Stimulated activated CD8-positive, alpha-beta memory T cell treated with anti-CD3 and anti-CD28 coated beads, Interleukin-7, amount 100 ng/mL, for 1 hour (primary cell): Measurements from ENCODE around the gene ADRA2B.
"Not testable (repeated sequence)": the region's sequence is repeated elsewhere in the genome, so short reads cannot be mapped to it uniquely, and the experiment has no call there.

Experiments
- DNase-seq, 2 donors: peaks; one replicate each; pipeline ENCODE4 v3.0.0-alpha.2; 2020; ENCODE audit warnings: low read depth in 2 of 2

Gene ADRA2B

DNA sequence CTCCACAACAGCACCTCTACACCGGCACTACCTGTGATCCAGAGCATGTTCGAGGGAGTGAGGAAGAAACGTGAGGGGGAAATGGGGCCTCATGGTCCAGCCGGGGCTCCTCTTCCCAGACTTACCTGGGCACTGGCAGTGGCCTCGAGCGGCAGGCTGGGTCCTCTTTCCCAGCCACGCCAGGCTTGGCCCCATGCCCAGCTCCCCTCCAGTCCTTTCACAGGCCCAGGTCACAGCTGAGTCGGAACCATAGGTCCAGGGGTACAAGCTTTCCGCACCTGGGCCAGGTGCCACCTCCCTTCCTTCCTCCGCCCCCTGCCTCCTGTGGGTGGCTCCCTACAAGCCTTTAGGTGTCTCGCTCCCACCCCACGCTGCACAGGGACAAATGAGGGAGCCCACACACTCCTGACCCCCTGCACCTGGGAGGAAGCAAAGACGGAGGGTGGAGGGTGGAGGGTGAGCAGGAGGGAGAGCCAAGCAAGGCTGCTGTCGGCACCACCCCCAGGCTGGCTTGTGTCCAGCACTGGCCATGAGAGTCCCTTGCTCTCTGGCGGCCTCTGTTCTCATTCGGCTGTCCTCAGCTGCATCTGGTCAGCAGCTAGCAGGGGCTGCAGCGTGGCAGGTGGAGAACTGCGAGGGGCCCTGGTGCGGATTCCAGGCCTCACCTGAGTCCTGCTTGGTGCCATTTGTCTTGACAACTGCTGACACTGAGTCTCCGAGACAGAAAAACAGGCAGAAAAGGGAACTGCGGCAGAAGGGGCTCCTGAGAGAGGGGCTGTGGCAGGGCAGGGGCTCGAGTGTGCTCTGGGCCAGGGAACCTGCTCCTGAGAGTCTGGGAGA is 26.8 kb downstream of the ADRA2B start:
- no peak for DNase-seq

DNA sequence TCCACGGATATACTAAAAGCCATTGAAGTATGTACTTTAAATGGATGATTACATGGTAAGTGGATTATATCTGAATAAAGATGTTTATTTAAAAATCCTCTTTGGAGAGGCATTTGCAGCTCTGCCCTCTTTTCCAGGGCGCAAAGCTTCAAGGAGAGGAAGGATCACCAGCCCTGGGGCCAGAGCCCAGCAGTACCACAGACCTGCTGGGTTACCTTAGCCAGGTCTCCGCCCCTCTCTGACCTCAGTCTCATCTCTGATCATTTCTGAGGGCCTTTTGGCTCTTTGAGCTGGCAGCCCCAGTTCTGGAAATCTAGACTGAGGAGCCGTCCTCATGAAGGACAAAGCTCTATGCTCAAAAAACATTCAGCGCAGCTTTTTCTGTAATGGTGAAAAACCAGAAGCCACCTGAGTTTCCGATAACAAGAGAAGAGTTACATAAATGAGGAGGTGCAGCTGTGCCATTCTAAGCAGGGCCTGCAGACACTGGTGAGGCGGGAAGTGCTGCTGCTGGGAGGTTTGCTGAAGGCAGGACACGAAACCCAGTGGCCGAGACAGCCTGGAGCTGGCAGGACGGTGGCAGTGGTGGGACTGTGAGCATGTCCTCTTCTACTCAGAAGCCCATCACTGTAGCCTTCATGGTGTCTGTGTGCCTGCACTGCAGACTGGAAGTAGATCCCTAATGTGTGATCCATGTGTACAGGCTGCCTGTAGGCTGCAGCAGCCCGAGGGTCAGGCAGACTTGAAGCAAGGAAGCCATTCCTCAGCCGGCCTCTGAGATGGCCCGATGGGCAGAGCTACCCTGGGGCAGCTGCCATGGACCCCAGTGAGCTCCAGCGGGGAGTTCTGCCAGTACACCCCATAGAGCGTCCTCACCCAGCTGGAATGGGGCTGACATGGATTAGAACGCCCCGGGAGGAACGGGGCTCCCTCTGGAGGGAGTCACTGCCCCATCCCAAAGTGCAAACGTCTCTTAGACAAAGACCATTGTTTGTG is 27.7 kb downstream of the ADRA2B start:
- DNase-seq, result no peak

DNA sequence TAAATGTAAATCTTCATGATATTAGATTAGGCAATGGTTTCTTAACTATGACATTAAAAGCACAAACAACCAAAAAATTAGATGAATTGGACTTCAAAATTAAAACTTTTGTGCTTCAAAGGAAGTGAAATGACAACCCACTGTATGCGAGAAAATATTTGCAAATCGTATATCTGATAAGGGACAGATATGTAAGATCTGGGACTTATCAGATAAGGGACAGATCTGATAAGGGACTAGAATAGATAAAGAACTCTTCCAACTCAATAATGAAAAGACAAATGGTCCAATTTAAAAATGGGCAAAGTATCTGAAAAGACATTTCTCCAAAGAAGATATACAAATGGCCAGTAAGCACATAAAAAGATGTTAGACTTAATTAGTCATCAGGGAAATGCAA is 29.2 kb downstream of the ADRA2B start:
- DNase-seq, result no peak

DNA sequence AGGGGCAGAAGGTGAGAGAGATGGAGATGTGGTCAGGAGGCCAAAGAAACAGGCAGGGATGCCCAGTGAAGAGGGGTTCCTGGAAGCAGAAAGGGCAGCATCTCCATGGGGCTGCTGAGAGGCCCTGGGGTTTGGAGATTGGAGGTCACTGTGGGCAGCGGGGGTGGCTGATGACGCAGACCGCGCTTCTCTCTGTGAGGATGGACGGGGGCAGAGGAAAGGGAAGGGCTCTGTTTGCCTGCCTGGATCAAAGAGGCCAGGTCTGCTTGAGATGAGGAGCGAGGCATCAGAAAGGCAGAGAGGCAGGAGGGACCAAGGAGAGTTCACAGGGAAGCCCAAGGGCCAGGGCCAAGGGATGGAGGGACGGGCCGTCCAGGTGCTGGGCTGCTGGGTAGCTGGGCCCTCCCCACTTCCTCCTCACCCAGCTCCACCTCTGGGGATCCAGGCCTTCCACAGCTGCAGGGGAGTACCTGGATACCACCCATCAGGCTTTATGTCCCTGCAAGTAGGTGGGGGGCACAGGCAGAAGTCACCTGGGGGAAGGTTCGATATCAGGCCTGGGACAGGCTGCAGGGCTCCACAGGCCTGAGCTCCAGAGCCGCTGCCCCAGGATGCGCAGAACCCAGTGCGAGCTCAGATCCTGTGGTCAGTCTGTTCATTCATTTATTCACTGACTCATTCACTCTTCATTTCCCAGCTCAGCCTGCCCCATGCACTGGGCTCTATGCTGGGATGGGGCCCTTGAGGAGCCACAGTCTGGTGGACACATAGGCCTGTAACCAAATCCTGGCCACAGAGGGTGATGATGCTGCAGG is 30.6 kb downstream of the ADRA2B start:
- DNase-seq, result no peak

DNA sequence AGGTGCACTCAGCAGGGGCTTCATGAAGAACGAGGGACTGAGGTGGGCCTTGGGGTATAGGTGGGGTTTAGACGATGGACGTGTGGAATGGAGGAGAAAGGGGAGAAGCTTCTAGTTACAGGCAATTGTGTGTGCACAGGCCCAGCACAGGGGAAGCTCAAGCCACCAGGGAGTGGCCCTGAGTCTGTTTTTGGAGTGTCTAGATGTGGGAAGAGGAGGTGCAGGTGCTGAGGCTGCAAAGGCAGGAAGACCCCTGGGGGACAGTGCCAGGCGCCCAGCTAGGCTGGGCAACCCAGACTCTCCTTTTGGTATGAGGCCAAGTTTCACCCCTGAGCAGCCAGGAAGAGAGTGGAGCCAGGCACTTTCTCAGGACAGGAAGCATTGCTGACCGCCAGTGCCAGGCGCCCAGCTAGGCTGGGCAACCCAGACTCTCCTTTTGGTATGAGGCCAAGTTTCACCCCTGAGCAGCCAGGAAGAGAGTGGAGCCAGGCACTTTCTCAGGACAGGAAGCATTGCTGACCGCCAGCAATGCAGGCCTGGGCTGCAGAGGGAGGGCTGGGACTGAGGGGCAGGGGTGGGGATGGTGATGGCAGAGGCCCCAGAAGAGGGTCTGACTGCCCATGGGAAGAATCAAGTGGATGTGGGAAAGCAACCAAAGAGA is 31.4 kb downstream of the ADRA2B start:
- not testable (repeated sequence) for DNase-seq

DNA sequence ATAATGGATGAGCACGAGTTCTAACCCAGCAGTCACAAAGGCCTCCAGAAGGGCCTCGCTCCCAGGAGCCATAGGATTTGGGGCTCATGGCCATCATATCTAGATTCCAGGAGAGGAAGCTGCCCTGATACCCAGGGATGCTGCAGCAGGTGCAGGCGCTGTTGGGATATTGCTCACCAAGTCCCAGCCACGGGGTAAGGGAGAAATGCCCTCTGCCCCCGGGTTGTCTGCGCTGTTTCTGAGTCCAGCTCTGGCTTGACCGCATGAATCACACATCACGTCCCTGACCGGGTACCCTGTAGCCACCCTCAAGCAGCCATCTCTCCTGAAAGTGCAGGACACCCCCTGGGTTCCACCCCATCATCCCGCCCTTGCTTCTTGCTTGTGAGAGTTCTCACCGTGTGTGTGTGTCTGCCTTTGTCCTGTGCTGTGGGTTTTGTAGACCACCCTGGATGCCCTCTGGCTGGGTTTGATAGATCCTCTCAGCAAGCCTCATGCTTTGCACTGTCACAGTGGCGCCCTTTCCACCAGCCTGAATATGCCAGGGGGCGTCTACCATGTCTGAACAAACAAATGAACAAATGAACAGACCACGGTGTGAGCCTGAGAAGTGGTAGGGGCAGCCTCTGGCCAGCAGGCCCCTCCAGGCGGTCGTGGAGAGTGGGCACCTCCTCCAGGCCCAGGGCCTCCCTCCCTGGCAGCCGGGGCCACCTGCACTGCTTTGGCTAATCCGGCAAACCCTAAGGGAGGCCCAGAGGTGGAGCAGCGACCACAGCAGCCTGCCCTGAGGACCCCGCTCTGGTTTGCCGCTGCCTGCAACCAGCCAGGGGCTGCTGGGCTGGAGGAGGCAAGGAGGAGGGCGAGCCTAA is 32.1 kb downstream of the ADRA2B start:
- DNase-seq, result no peak

DNA sequence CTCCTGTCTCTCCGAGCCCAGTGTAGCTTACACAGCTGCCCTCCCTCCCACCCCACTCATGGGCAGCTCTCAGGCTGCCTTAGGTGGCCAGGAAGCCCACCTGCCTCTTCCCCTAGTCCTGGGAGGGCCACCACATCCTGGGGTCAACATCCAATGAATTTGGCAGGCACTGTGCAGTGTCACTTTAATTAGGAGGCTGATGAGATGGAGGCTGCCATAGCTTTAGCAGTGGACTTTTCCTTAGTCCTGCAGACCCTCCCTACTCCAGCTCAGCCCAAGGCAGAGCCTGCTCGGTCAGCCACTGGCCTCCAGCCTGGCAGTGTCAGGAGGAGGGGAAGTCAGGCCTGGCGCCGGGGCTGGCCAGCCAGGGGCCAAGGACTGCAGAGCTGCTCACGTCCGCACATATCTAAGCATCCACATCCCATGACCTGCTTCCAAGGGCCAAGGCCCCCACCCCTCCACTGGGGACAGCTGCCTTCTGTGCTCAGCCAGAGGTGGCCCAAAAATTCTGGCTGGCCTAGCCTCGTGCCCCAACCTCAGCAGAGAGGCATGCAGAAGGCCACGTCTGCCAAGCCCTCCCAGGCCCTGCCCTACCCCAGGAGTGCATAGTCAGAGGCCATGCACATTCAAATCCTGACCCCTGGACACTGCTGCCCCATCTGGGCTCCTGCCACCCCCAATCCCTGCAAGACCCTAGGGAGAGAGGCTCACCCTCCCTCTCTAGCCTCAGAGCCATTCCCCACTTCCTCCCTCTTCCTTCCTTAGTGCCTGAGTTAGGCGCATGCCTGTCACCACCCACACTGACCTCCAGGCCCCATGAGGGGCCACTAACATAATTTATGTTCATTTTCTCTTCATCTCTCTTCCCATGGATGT is 33.1 kb downstream of the ADRA2B start:
- no peak for DNase-seq

DNA sequence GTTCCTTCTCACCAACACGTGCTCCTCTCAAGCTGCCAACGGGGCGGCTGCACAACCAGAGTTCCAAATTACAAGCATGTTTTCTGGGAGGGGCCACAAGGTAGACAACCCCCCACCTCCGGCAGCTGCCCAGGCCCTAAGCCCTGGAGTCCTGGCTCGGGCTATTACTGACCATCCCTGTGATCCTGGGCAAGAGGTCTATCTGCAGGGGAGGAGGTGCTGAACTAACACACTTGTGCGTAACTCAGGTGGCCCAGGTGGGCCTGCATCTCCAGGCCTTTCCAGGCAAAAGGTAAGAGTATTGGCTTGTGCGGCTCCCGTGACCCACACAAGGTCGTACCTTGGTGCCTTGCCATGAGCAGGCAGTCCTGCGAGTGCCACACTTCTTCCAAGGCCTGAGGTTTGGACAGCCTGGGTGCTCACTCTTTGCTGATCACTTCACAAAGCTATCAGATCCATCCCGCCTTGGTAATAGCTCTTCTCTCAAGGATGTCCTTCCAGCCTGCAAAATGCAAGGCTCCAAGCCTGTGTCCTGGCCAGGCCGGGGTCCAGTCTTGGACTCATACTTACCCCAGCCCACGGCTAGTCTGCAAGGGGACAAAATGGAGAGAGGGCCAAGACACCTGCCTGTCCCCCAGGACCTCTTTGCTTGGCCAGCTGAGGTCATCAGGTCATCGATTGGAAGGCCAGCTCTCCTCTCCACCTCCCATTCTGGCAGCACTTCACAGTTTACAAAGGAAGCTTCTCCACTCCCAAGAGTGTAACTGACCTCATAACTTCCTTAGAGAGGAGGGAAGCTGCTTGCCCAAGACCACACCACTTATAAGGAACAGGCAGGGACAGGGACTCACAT is 33.9 kb downstream of the ADRA2B start:
- DNase-seq, result no peak

DNA sequence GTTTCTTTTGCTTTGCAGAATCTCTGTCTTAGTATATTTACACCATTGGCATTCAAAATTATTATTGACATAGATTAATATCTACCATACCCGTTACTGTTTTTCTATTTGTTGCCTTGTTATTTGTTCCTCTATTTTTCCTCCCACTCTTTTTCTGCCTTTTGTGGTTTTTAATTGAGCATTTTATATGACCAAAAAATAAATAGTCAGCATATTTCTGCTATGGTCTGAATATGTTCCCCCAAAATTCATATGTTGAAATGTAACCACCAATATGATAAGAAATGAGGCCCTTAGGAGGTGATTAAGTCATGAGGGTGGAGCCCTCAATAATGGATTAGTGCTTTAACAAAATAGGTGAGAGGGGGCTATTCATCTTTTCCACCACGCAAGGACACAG is 35.3 kb downstream of the ADRA2B start:
- no peak for DNase-seq

DNA sequence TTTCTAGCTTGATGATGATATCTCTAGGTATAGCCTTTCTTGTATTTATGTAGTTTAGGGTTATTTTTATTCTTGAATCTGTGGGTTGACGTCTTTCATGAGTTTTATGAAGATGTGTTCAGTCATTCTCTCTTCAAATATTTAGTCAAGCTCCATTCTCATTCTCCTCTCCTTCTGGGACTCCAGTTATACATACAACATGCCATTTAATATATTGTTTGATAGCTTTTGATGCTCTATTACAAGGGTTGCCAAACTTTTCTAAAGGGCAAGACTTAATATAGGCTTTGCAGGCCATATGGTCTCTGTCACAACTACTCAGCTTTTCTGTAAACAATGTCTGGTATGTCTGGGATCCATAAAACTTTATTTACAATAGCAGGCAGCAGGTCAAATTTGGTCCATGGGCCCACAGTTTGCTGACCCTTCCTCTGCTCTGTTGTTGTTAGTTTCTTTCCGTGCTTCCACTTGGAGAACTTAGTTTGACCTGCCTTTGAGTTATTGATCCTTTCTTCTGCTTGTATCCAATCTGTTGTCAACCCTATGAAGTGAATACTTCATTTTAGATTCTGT is 41.1 kb downstream of the ADRA2B start:
- DNase-seq, result no peak

DNA sequence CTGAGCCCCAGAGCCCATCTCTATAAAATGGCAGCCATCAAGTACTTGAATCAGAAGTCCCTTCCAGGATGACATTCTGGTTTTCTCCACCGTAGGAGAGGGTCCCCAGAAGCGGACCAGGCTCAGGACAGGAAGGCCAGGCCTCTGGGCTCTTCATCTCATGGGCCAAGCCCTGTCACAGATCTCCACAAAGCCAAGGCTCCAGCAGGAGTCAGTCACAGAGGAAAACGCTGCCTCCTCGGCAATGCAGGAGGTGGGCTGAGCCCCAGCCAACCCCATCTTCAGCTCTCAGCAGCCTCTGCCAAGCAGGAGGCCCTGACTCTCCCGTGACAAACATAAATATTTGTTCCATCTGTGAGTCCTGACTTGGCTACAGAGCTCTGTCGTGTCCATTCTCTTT is 42.2 kb downstream of the ADRA2B start:
- DNase-seq, result no peak

DNA sequence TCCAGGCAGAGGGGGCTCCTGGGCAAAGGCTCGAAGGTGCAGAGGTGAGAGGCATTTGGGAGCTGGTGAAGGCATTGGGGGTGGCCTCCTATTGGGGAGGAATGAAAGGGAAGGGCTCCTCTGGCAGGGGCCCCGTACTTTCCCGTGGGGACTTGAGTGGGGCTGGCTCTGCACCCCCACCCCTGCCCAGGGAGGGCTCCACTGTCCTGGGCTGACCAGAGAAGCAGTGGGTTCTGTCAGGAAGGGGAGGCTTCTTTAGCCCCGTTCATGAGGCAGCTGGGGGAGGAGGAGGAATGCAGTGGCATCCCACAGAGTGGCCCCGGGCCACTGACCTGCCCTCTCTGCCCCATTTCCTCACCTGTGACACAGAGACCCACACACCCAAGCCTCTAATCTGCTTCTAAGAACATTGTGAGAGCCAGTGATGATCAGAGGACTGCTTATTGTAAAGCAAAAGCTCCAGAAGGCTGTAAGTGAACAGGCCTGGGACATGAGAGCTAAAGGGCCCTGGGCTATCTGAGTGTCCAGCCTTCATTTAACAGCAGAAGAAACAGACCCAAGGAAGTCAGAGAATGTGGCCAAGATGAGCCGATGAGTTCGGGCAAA is 43.1 kb downstream of the ADRA2B start:
- no peak for DNase-seq

DNA sequence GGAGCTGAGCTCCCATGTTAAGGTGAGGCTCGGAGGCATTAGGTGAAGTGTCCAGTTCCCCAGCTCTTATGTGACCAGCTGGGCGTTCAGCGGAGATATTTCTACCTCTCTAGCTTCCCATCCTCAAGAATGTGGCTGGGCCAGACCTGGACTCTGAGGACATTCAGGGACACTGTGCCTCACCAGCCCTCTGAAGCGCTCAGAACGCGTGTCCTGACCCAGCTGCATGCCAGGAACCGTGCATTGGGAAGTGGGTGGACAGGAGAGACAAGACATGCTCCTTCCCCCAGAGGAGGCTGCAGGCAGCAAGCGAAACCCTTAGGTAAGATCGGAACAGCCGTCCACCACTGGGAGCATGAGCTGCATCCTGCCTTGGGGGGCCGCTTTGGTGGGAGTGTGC is 43.6 kb downstream of the ADRA2B start:
- DNase-seq, result no peak

DNA sequence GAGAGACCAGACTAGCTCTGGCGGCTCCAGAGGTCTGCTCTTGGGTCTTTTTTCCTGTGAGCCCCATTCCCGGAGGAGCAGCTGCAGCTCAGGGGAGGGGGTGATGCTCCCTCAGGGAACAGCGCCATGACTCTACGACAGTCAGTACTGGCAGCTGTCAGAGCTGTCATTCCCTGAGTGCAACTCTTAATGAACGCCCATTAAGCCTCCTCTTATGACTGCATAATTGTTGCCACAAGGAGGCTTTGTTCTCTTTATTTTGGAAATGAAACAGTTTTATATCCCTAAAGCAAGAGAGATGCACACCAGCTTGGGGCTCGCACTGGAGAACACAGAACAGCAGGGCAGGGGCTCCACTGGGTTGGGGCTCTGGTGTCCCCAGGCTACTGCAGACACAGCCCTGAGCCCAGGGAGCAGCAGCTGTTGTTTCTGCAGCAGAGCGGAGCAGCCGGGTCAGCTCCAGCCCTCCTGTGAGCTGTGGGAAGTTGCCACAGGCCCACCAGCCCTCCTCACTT is 44.3 kb downstream of the ADRA2B start:
- not testable (repeated sequence) for DNase-seq

DNA sequence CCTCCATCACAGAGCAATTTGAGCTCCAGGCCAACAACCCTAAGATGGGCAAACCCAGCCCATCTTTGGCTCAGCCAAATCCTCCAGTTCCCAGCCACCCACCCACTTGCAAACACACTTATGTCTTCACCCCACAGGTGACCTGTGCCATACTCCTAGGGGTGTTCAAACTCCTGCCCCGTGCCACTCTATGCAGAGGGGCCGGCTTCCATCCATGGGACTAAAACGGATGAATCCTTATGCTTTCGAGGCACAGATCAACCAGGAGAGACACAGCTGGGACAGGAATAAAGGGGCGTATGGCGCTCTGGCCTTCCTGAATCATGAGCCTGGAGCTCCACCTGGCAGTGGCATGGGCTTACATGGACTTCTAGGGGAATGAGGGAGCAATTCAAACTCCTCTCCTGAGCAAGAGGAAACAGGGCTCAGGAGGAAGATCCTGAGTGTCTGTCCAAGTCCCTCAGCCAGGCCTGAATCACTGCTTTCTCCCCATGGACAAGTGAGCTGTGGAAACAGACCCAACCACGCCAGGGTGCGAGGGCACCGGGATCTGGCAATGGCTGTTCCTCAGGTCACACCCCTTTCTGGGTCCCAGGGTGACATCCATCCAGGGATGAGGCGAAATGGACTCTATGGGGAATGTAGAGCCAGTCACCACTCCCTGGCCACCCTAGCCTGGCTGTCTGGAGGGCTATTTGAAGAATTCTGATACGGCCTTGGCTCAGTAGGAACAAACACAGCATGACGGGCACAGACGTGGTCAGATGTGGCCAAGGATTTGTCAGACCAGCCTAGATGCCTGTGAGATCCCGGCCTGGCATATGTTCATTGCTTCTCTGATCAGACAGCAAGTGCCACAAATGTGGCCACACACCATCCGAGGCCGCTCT is 45.0 kb downstream of the ADRA2B start:
- not testable (repeated sequence) for DNase-seq

DNA sequence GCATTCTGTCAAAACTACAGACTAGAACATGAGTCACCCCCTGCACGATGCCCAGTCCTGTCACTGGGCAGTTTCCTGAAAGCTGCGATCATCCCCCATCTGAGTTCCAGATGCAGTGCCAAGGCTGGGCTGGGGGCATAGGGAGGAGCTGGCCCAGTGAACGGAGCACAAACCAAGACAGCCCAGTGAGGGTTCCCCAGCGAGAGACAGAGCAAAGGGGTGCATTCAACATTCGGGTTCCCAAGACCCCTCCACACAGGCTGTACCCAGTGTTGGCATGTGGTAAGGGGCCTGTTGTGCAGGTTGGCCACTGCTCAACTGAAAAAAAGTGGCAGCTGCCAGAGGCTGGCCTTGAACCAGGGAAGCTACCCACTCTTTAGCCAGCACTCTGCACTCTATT is 46.0 kb downstream of the ADRA2B start:
- DNase-seq, result not testable (repeated sequence)
